Stimulated activated CD8-positive, alpha-beta memory T cell treated with anti-CD3 and anti-CD28 coated beads, Interleukin-12 subunit alpha, Interleukin-12 subunit beta, amount 100 ng/mL, for 4 hours (primary cell): ENCODE results near the gene RSU1.

Experiments
- DNase-seq: peaks from one replicate; pipeline ENCODE4 v3.0.0-alpha.2; 2020; ENCODE audit warnings: low read depth

The RSU1 gene

GRCh38 chr10:16741540-16741939, 75.7 kb downstream of the RSU1 start:
- DNase-seq = no peak

- DNase-seq = no peak
Observed at GRCh38 chr10:16737420-16737819, 79.8 kb downstream of the RSU1 start.

- no peak for DNase-seq
Observed at GRCh38 chr10:16735671-16736070, 81.6 kb downstream of the RSU1 start.

- DNase-seq = no peak
Observed at GRCh38 chr10:16732376-16732775, 84.8 kb downstream of the RSU1 start.

- no peak for DNase-seq
Observed at GRCh38 chr10:16728266-16728665, 89.0 kb downstream of the RSU1 start.

- DNase-seq = no peak
Observed at GRCh38 chr10:16727666-16728065, 89.6 kb downstream of the RSU1 start.

- no peak for DNase-seq
Observed at GRCh38 chr10:16724509-16724908, 92.7 kb downstream of the RSU1 start.

GRCh38 chr10:16720812-16721211, 96.4 kb downstream of the RSU1 start:
- DNase-seq = no peak

- DNase-seq = no peak
Observed at GRCh38 chr10:16717622-16718395, 99.4 kb downstream of the RSU1 start.

GRCh38 chr10:16716051-16716450, 101.2 kb downstream of the RSU1 start:
- no peak for DNase-seq

- DNase-seq = no peak
Observed at GRCh38 chr10:16713290-16713689, 103.9 kb downstream of the RSU1 start.

- DNase-seq = no peak
Observed at GRCh38 chr10:16712883-16713282, 104.3 kb downstream of the RSU1 start.

GRCh38 chr10:16700331-16700730, 116.9 kb downstream of the RSU1 start:
- DNase-seq = no peak

GRCh38 chr10:16699435-16700057, 117.7 kb downstream of the RSU1 start:
- DNase-seq = no peak

- DNase-seq = no peak
Observed at GRCh38 chr10:16698461-16698860, 118.8 kb downstream of the RSU1 start.

GRCh38 chr10:16690417-16690816, 126.8 kb downstream of the RSU1 start:
- no peak for DNase-seq

GRCh38 chr10:16689696-16690095, 127.5 kb downstream of the RSU1 start:
- DNase-seq = no peak

- no peak for DNase-seq
Observed at GRCh38 chr10:16689227-16689626, 128.0 kb downstream of the RSU1 start.

- DNase-seq = no peak
Observed at GRCh38 chr10:16686054-16686902, 130.9 kb downstream of the RSU1 start.

- DNase-seq = no peak
Observed at GRCh38 chr10:16685551-16685950, 131.7 kb downstream of the RSU1 start.

GRCh38 chr10:16681521-16681920, 135.7 kb downstream of the RSU1 start:
- no peak for DNase-seq

GRCh38 chr10:16679511-16679910, 137.7 kb downstream of the RSU1 start:
- DNase-seq = no peak

- no peak for DNase-seq
Observed at GRCh38 chr10:16675334-16675733, 141.9 kb downstream of the RSU1 start.
